ENCODE measurements around the gene PDS5B. TPM values are rescaled to one million over a fixed set of nuclear protein-coding genes. Genes with fewer than 3 reads are reported as not detected.

PDS5B gene
- total and polyA plus RNA-seq, 10 of the 15 experiments (the other 5 are each of a cell fraction or from before 2014, with no cell fraction given), result 15.4 to 55.3 (median 30.7) TPM

DNA sequence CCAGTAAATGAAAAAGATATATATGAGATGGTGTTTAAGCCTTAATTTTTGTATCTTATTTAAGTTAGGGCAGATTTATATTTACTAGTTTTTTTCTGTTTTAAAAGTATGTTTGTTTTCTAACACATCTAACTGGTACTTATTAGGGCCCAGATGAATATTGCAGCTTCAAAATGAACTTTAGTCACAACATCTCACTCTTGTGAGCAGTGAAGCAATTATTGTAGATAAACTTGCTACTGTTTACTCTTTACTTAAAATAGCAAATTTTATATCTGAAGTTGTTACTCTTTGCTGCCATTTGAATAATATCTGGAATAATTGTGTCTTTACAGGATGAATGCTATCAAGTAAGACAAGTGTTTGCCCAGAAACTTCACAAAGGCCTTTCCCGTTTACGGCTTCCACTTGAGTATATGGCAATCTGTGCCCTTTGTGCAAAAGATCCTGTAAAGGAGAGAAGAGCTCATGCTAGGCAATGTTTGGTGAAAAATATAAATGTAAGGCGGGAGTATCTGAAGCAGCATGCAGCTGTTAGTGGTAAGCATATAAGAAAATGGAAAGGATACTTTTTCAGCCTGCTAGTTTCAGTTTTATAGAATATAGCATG, 166.8 kb downstream of the PDS5B start (continued):
- TF ChIP-seq MTA3 (IDR thresholded peaks at IDR 0.05; ENCODE audit: borderline replicate concordance, low read length) (no peak), JUNB (IDR thresholded peaks at IDR 0.05) (no peak), POLR2AphosphoS5 (IDR thresholded peaks at IDR 0.05; ENCODE audit: low read length) (no peak), RAD51 (IDR thresholded peaks at IDR 0.05) (no peak)

DNA sequence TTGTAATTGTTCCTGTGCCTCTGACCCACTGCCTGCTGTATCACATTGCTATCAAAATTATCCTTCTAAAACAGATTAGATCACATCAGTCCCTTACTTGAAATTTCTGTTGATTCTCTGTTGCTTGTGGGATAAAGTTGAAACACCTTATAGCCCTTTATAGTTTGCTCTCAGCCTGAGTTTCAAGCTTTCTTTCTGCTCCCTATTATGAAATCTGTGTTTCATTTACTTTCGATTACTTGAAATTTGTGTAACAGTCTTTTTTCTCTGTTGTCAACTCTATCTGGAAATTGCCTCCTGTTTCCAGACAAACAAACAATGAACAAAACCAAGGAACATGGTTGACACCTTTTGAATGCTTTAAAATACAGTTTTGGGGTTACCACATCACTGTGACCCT, 167.9 kb downstream of the PDS5B start:
- intact Hi-C loops (cut with micrococcal nuclease; ENCODE audit: unreplicated experiment) (no loop called here), in situ Hi-C loops (cut with MboI) (no loop called here)
- RAD21 ChIA-PET (ENCODE audit: unreplicated experiment), result no interaction called here
- H2AFZ ChIP-seq (ENCODE audit: control insufficient read depth, low read depth, low read length), result no peak overlapping the region
- no peak overlapping the region for H3K4me3 ChIP-seq
- H3K27me3 ChIP-seq (replicated peaks in 1 of 2; ENCODE audit: control insufficient read depth in 2 of 2, insufficient read depth in 2 of 2, low read length in 1 of 2), result no peaks in the 10 kb centered on the region
- SMC1A ChIA-PET (ENCODE audit: uncharacterized antibody, unreplicated experiment), result interaction anchor here (0.7 to 1.2 kb wide), 3 partner anchors 12 to 109 kb away, joined by 3 read pairs; no protein-coding TSS in a partner anchor
- H3K4me1 ChIP-seq (ENCODE audit: control insufficient read depth, insufficient read depth, low read length), result no peaks in the 10 kb centered on the region
- DNase-seq (ENCODE audit: low read depth, low spot score) (no peak), FAIRE-seq (no peak), ATAC-seq (no peak)
- H3K4me2 ChIP-seq (ENCODE audit: control insufficient read depth, insufficient read depth), result no peak overlapping the region
- H3K79me2 ChIP-seq (ENCODE audit: control insufficient read depth, insufficient read depth, low read length), result no peaks in the 10 kb centered on the region
- no peak overlapping the region for H3K27ac ChIP-seq (ENCODE audit: control insufficient read depth, insufficient read depth)
- POLR2A ChIA-PET, result no interaction called here
- TF ChIP-seq CHD4 (IDR thresholded peaks at IDR 0.05) (no peak), TARDBP (IDR thresholded peaks at IDR 0.05; ENCODE audit: borderline replicate concordance) (no peak), SMAD5 (IDR thresholded peaks at IDR 0.05; ENCODE audit: low read depth) (no peak), KAT2A (conservative IDR thresholded peaks at IDR 0.05; ENCODE audit: control insufficient read depth, low read depth, low read length) (no peak), ELK1 (IDR thresholded peaks at IDR 0.05; ENCODE audit: low read depth, low read length) (no peak)
- H3K36me3 ChIP-seq (ENCODE audit: control insufficient read depth in 2 of 2, insufficient read depth in 2 of 2, low read length in 1 of 2), result peaks cover 0 to 10% of the 10 kb centered on the region in 2 experiments; a peak in 1 of 4 replicates
- no peaks in the 10 kb centered on the region for H4K20me1 ChIP-seq (ENCODE audit: control insufficient read depth, insufficient read depth)
- no TSS peak for BruUV-seq (replicated peaks)
- no peak overlapping the region for H3K9ac ChIP-seq (ENCODE audit: control insufficient read depth, insufficient read depth, low read length)
- no peaks in the 10 kb centered on the region; the same call in 2 of the 3 replicates for H3K9me3 ChIP-seq (replicated peaks; ENCODE audit: control insufficient read depth, insufficient read depth, low read length)
- CTCF ChIA-PET, result no interaction called here
- 88% methylated on average over 1 of the region's 1 CpG for WGBS (ENCODE audit: insufficient coverage, insufficient replicate concordance, low lambda C conversion rate, missing lambda C conversion rate)

Data from GM12878 (cell line).